CD4-positive, alpha-beta T cell treated with Interleukin-2 at 100 ng/mL for 4 hours (primary cell): ENCODE results near the gene MEIS2.

Experiments used
- DNase-seq: peaks from one replicate; pipeline ENCODE4 v3.0.0-alpha.2; 2020; ENCODE audit warnings: low spot score

The MEIS2 gene

GRCh38 chr15:37100109-37100965 is at the start of gene MEIS2:
Gene MEIS2, minus strand, starts transcription at chr15:37100549. Its CDS starts 1,083 bp downstream, at chr15:37099466.
- DNase-seq = peak; percentile 11

GRCh38 chr15:37149146-37149545 is 48.8 kb upstream of the MEIS2 start:
- DNase-seq = no peak

GRCh38 chr15:37148714-37149113 is 48.4 kb upstream of the MEIS2 start:
- no peak for DNase-seq

GRCh38 chr15:37143351-37143750 is 43.0 kb upstream of the MEIS2 start:
- DNase-seq = no peak

GRCh38 chr15:37142371-37142770 is 42.0 kb upstream of the MEIS2 start:
- DNase-seq = no peak

- no peak for DNase-seq
Observed at GRCh38 chr15:37140531-37141058, 40.2 kb upstream of the MEIS2 start.

GRCh38 chr15:37138591-37139215 is 38.4 kb upstream of the MEIS2 start:
- DNase-seq = no peak

GRCh38 chr15:37137221-37137620 is 36.9 kb upstream of the MEIS2 start:
- no peak for DNase-seq

GRCh38 chr15:37136666-37137065 is 36.3 kb upstream of the MEIS2 start:
- DNase-seq = no peak

GRCh38 chr15:37135225-37135624 is 34.9 kb upstream of the MEIS2 start:
- DNase-seq = no peak

- peak; percentile 3 for DNase-seq
Observed at GRCh38 chr15:37134699-37135131, 34.4 kb upstream of the MEIS2 start.

GRCh38 chr15:37134244-37134643 is 33.9 kb upstream of the MEIS2 start:
- no peak for DNase-seq

- DNase-seq = no peak
Observed at GRCh38 chr15:37133602-37134001, 33.3 kb upstream of the MEIS2 start.

- no peak for DNase-seq
Observed at GRCh38 chr15:37132826-37133417, 32.6 kb upstream of the MEIS2 start.

- no peak for DNase-seq
Observed at GRCh38 chr15:37131621-37132020, 31.3 kb upstream of the MEIS2 start.

- DNase-seq = no peak
Observed at GRCh38 chr15:37130356-37130755, 30.0 kb upstream of the MEIS2 start.

GRCh38 chr15:37125143-37125542 is 24.8 kb upstream of the MEIS2 start:
- no peak for DNase-seq

GRCh38 chr15:37124331-37124730 is 24.0 kb upstream of the MEIS2 start:
- no peak for DNase-seq

GRCh38 chr15:37122703-37123102 is 22.4 kb upstream of the MEIS2 start:
- DNase-seq = no peak

GRCh38 chr15:37121492-37121891 is 21.1 kb upstream of the MEIS2 start:
- DNase-seq = no peak

GRCh38 chr15:37117030-37117429 is 16.7 kb upstream of the MEIS2 start:
- no peak for DNase-seq

- no peak for DNase-seq
Observed at GRCh38 chr15:37115538-37115937, 15.2 kb upstream of the MEIS2 start.
